AG04450 (cell line): ENCODE measurements around the gene SLC66A2. TPM values are rescaled to one million over a fixed set of nuclear protein-coding genes. Genes with fewer than 3 reads are reported as not detected.

Source experiments
- CTCF ChIA-PET: fragments of 300-600, 350-600 bp; formaldehyde crosslinking; extraction: SDS; loops from one replicate; lab custom pipeline; 2022; ENCODE audit warnings: antibody characterized with exemption, inconsistent platforms; lab: Charles Lee
- POLR2A ChIA-PET: fragments of 350-600 bp; formaldehyde crosslinking; extraction: SDS; loops from one replicate; lab custom pipeline; 2021; ENCODE audit warnings: antibody characterized with exemption, inconsistent platforms; lab: Yijun Ruan, JAX
- DNase-seq: peaks from one replicate; pipeline ENCODE4 v3.0.0-alpha.2; 2011; ENCODE audit warnings: low read depth, low spot score
- H3K27ac ChIP-seq: one replicate; pipeline ENCODE4 v1.5.1; 2012; ENCODE audit warnings: low read depth, low read length, control low read depth
- H3K27me3 ChIP-seq: one replicate; pipeline ENCODE4 v1.6.0; 2012; ENCODE audit warnings: low read length; ENCODE audit not compliant: control insufficient read depth, insufficient read depth
- H3K4me3 ChIP-seq: 2 replicates; pipeline ENCODE4 v1.5.1; 2011; ENCODE audit warnings: mild to moderate bottlenecking, low read depth, low read length, control low read depth
- H3K9me3 ChIP-seq: 2 replicates; pipeline ENCODE4 v1.5.1; 2012; ENCODE audit warnings: low read length; ENCODE audit not compliant: control insufficient read depth, insufficient read depth
- polyA plus RNA-seq: library from polyadenylated mRNA; depleted of rRNA; stranded (reverse); fragments of >200 nt; gene quantifications from 2 replicates; pipeline ENCODE4 v1.2.3, GENCODE V29; 2011
- TF ChIP-seq, protein P1 (sequence below): IDR thresholded peaks from 2 replicates; pipeline ENCODE4 v1.5.1; 2011; ENCODE audit warnings: low read depth, low read length, control low read depth, inconsistent platforms

Gene SLC66A2
- polyA plus RNA-seq, 1 experiment, result 13.9 TPM

- TF ChIP-seq, protein P1, sequence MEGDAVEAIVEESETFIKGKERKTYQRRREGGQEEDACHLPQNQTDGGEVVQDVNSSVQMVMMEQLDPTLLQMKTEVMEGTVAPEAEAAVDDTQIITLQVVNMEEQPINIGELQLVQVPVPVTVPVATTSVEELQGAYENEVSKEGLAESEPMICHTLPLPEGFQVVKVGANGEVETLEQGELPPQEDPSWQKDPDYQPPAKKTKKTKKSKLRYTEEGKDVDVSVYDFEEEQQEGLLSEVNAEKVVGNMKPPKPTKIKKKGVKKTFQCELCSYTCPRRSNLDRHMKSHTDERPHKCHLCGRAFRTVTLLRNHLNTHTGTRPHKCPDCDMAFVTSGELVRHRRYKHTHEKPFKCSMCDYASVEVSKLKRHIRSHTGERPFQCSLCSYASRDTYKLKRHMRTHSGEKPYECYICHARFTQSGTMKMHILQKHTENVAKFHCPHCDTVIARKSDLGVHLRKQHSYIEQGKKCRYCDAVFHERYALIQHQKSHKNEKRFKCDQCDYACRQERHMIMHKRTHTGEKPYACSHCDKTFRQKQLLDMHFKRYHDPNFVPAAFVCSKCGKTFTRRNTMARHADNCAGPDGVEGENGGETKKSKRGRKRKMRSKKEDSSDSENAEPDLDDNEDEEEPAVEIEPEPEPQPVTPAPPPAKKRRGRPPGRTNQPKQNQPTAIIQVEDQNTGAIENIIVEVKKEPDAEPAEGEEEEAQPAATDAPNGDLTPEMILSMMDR, result no peak
- DNase-seq, result no peak
- POLR2A ChIA-PET, result no interaction called here
- H3K4me3 ChIP-seq, result no peak overlapping the region
- no peaks in the 10 kb centered on the region for H3K27me3 ChIP-seq
- CTCF ChIA-PET, result no interaction called here
- no peaks in the 10 kb centered on the region; the same call in 1 of the 2 replicates for H3K9me3 ChIP-seq
- no peak overlapping the region for H3K27ac ChIP-seq
These were observed 32.3 kb upstream of the SLC66A2 start for GRCh38 chr18:79983793-79984192.

GRCh38 chr18:79983253-79983652 is 31.8 kb upstream of the SLC66A2 start:
- ChIA-PET CTCF (no interaction called here), POLR2A (no interaction called here)
- TF ChIP-seq, protein P1, result no peak
- Histone ChIP-seq H3K4me3 (no peak overlapping the region), H3K27ac (no peak overlapping the region), H3K9me3 (no peaks in the 10 kb centered on the region; the same call in 1 of the 2 replicates), H3K27me3 (no peaks in the 10 kb centered on the region)
- DNase-seq, result no peak

DNA sequence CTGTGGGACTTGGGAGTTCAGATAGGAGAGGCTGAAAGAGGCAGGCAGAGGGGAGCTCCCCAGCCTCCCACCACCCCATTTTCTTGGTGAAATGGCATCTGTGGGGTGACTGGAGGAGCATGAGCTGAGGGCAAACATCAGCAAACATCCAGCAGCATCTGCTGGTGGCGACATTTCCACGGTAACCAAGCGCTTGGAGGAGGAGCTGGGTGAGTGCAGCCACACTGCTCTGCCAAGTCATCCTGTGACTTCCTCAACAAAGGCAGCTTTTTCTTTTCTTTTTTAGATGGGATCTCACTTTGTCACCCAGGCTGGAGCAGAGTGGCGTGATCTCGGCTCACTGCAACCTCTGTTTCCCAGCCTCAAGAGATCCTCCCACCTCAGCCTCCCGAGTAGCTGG is 31.3 kb upstream of the SLC66A2 start:
- ChIA-PET POLR2A (no interaction called here), CTCF (interaction anchor here (1.0 kb wide), 1 partner anchor 51 kb away, joined by 5 read pairs; the partner anchor contains the start of gene RBFA)
- TF ChIP-seq, protein P1, result no peak
- Histone ChIP-seq H3K27me3 (no peaks in the 10 kb centered on the region), H3K4me3 (no peak overlapping the region), H3K27ac (no peak overlapping the region), H3K9me3 (no peaks in the 10 kb centered on the region)
- no peak for DNase-seq

GRCh38 chr18:79980585-79980984 is 29.1 kb upstream of the SLC66A2 start:
- ChIA-PET POLR2A (no interaction called here), CTCF (no interaction called here)

GRCh38 chr18:79979843-79980242 is 28.4 kb upstream of the SLC66A2 start:
- DNase-seq, result no peak
- Histone ChIP-seq H3K27ac (no peak overlapping the region), H3K27me3 (no peaks in the 10 kb centered on the region), H3K4me3 (no peak overlapping the region), H3K9me3 (no peaks in the 10 kb centered on the region)
- CTCF ChIA-PET, result no interaction called here
- TF ChIP-seq, protein P1, result no peak
- POLR2A ChIA-PET, result no interaction called here

More at GRCh38 chr18:79980585-79980984, 29.1 kb upstream of the SLC66A2 start:
- Histone ChIP-seq H3K4me3 (no peak overlapping the region), H3K9me3 (no peaks in the 10 kb centered on the region), H3K27me3 (no peaks in the 10 kb centered on the region), H3K27ac (no peak overlapping the region)
- DNase-seq, result no peak
- TF ChIP-seq, protein P1, result no peak
